Cardiac muscle cell (in vitro differentiated cells and primary cell): ENCODE measurements around the gene LRIG3. TPM values are rescaled to one million over a fixed set of nuclear protein-coding genes. Genes with fewer than 3 reads are reported as not detected.
"Not testable (repeated sequence)": the region's sequence is repeated elsewhere in the genome, so short reads cannot be mapped to it uniquely, and the experiment has no call there.

Source experiments
- DNase-seq, 2 donors: peaks; one replicate each; pipeline versions ENCODE4 v3.0.0 to v3.0.0-alpha.2; 2010 to 2017; ENCODE audit warnings: low read depth in 1 of 2, low spot score in 1 of 2
- H3K27ac ChIP-seq: fragments of 200-600 bp; sonication (generic); 2 replicates; pipeline ENCODE4 v1.5.1; 2016
- H3K27me3 ChIP-seq: fragments of 200-600 bp; sonication (generic); 2 replicates; pipeline ENCODE4 v1.6.0; 2016; ENCODE audit warnings: control low read depth
- H3K36me3 ChIP-seq: fragments of 200-600 bp; sonication (generic); 2 replicates; pipeline ENCODE4 v1.5.1; 2016; ENCODE audit warnings: control low read depth
- H3K4me1 ChIP-seq: fragments of 200-600 bp; sonication (generic); 2 replicates; pipeline ENCODE4 v1.8.1; 2017; ENCODE audit warnings: low read depth, mild to moderate bottlenecking, mixed run types
- H3K4me3 ChIP-seq: fragments of 200-600 bp; sonication (generic); 2 replicates; pipeline ENCODE4 v1.5.1; 2016; ENCODE audit warnings: mild to moderate bottlenecking
- H3K9me3 ChIP-seq: fragments of 200-600 bp; sonication (generic); 2 replicates; pipeline ENCODE4 v1.5.1; 2017; ENCODE audit warnings: low read depth, mild to moderate bottlenecking, control low read depth
- polyA plus RNA-seq: library from polyadenylated mRNA; unstranded; fragments of >200 nt; fragmentation: Nextera tagmentation; extraction: Ambion mirVana; gene quantifications from 2 replicates; pipeline ENCODE4 v1.2.1, GENCODE V29; 2016
- total RNA-seq: library from RNA; depleted of rRNA; stranded (reverse); fragments of >200 nt; gene quantifications from 2 replicates; pipeline ENCODE4 v1.2.3, GENCODE V29; 2016
- TF ChIP-seq, protein P1 (sequence below): IDR thresholded peaks from 2 replicates; pipeline ENCODE4 v1.5.1; 2012; ENCODE audit warnings: low read depth, mild to moderate bottlenecking, low read length

The LRIG3 gene
- total and polyA plus RNA-seq, 2 experiments from 2014 or later = 8.5 to 24.2 TPM

DNA sequence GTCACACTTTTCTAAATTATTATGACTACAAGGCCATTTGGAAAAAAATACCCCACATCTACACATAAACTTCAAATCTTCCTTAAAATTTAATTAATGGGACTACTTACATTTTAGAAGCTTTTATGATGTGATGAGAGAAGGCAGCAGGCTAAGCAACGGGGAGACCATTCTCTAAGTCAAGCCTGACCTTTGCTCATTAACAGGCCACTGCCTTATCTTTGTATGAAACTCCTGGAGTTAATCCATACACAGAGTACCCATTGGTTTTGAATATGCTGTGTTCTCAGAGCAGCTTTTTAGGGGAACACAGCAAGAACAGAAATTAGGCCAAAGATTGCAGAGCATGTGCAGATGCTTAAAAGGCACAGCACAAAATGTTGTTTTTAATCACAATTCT lies 35.5 kb upstream of the LRIG3 start:
- no peak for DNase-seq
- TF ChIP-seq, protein P1, sequence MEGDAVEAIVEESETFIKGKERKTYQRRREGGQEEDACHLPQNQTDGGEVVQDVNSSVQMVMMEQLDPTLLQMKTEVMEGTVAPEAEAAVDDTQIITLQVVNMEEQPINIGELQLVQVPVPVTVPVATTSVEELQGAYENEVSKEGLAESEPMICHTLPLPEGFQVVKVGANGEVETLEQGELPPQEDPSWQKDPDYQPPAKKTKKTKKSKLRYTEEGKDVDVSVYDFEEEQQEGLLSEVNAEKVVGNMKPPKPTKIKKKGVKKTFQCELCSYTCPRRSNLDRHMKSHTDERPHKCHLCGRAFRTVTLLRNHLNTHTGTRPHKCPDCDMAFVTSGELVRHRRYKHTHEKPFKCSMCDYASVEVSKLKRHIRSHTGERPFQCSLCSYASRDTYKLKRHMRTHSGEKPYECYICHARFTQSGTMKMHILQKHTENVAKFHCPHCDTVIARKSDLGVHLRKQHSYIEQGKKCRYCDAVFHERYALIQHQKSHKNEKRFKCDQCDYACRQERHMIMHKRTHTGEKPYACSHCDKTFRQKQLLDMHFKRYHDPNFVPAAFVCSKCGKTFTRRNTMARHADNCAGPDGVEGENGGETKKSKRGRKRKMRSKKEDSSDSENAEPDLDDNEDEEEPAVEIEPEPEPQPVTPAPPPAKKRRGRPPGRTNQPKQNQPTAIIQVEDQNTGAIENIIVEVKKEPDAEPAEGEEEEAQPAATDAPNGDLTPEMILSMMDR = no peak
- Histone ChIP-seq H3K4me1 (no peaks in the 10 kb centered on the region), H3K27me3 (no peaks in the 10 kb centered on the region), H3K36me3 (no peaks in the 10 kb centered on the region), H3K9me3 (no peaks in the 10 kb centered on the region), H3K4me3 (no peak overlapping the region), H3K27ac (no peak overlapping the region)

DNA sequence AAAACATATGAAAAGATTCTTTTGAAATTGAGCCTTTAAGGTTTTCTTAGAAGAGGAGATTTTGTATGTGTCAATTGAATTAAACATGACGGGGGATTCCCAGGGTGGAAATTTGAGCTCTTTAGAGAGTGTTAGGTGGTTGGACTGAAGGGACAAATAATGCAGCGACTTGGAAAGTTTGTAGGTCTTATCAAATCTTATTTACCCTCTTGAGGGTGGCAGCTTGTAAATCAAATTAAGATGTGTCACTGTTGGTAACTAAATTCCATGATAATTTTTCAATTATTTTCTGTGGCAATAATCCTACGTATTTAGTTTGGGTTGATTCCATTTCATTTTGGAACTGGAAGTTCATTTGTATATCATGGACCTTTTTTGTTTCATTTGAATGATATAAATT lies 33.7 kb upstream of the LRIG3 start:
- H3K4me1 ChIP-seq = no peaks in the 10 kb centered on the region
- H3K27me3 ChIP-seq = no peaks in the 10 kb centered on the region
- H3K9me3 ChIP-seq = no peaks in the 10 kb centered on the region
- DNase-seq = no peak
- H3K4me3 ChIP-seq = no peak overlapping the region
- TF ChIP-seq, protein P1 = no peak
- H3K36me3 ChIP-seq = no peaks in the 10 kb centered on the region
- H3K27ac ChIP-seq = no peak overlapping the region

DNA sequence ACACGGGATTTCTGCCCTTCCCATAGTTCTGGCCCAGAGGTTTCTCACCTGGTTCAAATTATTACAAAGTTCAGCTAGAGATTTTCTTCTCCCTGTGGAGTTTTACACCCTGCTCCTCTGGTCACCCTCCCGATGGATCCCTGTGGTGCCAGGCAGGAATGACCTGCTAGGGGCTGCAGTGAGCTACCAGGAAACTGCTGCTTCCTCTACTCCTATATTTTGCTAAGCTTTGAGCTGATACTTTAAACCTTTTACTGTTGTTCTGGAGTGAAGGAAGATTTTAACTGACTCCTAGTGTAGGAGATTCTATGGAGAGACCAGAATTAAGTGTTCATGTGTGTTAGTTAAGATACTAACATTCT lies 30.4 kb upstream of the LRIG3 start:
- Histone ChIP-seq H3K27me3 (no peaks in the 10 kb centered on the region), H3K36me3 (no peaks in the 10 kb centered on the region), H3K4me1 (no peaks in the 10 kb centered on the region), H3K4me3 (no peak overlapping the region), H3K9me3 (no peaks in the 10 kb centered on the region), H3K27ac (no peak overlapping the region)
- TF ChIP-seq, protein P1 = no peak
- no peak for DNase-seq

DNA sequence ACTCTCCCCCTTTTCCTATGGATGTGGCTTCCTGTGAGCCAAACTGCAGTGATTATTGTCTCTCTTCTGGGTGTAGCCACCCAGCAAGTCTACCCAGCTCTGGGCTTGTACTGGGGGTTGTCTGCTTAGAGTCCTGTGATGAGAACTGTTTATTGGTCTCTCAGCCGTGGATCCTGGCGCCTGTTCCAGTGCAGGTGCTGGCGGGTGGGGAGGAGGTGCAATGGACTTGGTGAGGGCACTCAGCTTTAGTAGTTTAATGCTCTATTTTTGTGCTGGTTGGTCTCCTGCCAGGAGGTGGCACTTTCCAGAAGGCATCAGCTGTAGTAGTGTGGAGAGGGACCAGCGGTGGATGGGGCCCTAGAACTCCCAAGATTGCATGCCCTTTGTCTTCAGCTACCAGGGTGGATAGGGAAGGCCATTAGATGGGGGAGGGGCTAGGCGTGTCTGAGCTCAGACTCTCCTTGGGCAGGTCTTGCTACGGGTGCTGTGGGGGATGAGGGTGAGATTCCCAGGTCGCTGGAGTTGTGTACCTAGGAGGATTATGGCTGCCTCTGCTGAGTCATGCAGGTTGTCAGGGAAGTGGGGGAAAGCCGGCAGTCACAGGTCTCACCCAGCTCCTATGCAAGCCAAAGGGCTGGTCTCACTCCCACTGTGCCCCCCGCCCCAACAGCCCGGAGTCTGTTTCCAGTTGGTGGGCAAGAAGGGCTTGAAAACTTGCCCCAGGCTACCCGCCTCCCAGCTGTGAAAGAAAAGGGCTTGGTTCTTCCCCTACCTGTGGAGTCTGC lies 29.8 kb upstream of the LRIG3 start:
- not testable (repeated sequence) for H3K9me3 ChIP-seq, H3K4me3 ChIP-seq, DNase-seq, H3K4me1 ChIP-seq, H3K27me3 ChIP-seq, H3K36me3 ChIP-seq, H3K27ac ChIP-seq

DNA sequence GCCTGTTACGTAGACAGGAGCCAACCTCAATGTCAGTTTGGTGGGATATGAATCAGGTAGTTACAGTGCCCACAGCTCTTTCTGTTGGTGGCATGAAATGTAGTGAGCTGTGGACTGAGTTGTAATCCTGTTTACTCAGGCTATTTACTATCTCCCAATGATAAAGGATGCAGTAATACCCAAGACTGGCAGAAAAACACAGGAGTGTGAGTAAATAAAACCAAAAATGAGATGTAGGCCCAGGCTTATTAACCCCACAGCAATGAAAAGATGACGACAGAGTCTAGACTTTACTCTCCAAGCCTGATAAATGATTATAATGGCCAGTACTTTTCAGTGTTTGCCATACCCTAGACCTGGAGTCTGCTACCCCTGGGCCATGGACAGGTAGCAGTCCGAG lies 22.8 kb upstream of the LRIG3 start:
- Histone ChIP-seq H3K27ac (no peak overlapping the region), H3K27me3 (no peaks in the 10 kb centered on the region), H3K36me3 (no peaks in the 10 kb centered on the region), H3K4me1 (no peaks in the 10 kb centered on the region), H3K9me3 (no peaks in the 10 kb centered on the region), H3K4me3 (no peak overlapping the region)
- TF ChIP-seq, protein P1 = no peak
- no peak for DNase-seq

DNA sequence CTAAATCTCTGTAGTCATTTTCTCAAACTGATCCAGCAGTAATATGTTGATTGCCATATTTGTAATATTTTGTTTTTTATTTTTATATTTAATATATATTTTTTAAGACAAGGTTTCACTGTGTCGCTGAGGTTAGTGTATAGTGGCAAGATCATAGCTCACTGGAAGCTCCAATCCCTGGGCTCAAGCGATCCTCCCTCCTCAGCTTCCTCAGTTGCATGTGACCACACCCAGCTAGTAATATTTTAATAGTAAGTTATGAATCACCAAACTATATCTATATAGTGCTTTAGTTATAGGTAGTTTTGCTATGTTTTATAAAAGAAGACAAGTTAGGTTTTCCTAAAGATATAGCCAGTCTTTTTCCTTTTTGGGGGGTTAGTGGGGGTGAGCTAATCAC lies 22.0 kb upstream of the LRIG3 start:
- H3K4me3 ChIP-seq = no peak overlapping the region
- TF ChIP-seq, protein P1 = no peak
- no peaks in the 10 kb centered on the region for H3K4me1 ChIP-seq
- no peaks in the 10 kb centered on the region for H3K36me3 ChIP-seq
- no peaks in the 10 kb centered on the region for H3K9me3 ChIP-seq
- H3K27me3 ChIP-seq = no peaks in the 10 kb centered on the region
- H3K27ac ChIP-seq = no peak overlapping the region
- DNase-seq = no peak
